ENCODE results near the gene MYH9.
"Not testable (repeated sequence)": the region's sequence is repeated elsewhere in the genome, so short reads cannot be mapped to it uniquely, and the experiment has no call there.

Gene MYH9

DNA sequence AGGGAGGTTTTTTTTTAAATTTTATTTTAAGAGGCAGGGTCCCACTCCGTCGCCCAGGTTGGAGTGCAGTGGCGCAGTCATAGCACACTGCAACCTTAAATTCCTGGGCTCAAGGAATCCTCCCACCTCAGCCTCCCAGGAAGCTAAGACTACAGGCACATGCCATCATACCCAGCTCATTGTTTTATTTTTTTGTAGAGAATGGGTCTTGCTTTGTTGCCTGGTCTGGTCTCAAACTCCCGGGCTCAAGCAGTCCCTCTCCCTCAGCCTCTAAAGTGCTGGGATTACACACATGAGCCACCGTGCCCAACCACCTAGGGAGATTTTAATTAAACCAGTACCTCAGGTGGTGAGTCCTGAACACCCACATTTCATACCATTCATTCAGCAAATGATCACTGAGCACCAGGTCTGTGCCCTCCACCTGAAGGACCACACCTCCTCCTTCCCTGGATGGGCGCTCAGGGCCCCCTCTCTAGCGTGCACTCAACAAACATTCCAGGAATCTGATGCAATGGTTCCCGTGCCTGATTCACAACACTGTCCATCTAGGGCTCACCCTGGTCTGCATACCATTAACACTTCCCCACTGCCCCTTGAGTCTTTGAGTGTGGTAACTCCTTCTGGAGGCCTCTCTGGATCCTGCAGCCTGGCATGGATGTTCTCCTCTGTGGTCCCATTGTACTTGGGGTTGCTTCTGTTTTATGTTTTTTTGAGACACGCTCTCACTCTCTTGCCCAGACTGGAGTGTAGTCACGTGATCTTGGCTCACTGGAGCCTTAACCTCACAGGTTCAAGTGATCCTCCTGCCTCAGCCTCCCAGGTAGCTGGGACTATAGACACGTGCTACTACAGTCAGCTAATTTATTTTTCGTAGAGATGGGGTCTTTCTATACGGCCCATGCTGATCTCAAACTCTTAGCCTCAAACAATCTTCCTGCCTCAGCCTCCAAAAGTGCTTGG is 9.6 kb upstream of the MYH9 start:
- no peak for DNase-seq (ENCODE audit: low spot score)
- TF ChIP-seq, protein P1, sequence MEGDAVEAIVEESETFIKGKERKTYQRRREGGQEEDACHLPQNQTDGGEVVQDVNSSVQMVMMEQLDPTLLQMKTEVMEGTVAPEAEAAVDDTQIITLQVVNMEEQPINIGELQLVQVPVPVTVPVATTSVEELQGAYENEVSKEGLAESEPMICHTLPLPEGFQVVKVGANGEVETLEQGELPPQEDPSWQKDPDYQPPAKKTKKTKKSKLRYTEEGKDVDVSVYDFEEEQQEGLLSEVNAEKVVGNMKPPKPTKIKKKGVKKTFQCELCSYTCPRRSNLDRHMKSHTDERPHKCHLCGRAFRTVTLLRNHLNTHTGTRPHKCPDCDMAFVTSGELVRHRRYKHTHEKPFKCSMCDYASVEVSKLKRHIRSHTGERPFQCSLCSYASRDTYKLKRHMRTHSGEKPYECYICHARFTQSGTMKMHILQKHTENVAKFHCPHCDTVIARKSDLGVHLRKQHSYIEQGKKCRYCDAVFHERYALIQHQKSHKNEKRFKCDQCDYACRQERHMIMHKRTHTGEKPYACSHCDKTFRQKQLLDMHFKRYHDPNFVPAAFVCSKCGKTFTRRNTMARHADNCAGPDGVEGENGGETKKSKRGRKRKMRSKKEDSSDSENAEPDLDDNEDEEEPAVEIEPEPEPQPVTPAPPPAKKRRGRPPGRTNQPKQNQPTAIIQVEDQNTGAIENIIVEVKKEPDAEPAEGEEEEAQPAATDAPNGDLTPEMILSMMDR (IDR thresholded peaks at IDR 0.05; ENCODE audit: extremely low read depth, missing control alignments): no peak

DNA sequence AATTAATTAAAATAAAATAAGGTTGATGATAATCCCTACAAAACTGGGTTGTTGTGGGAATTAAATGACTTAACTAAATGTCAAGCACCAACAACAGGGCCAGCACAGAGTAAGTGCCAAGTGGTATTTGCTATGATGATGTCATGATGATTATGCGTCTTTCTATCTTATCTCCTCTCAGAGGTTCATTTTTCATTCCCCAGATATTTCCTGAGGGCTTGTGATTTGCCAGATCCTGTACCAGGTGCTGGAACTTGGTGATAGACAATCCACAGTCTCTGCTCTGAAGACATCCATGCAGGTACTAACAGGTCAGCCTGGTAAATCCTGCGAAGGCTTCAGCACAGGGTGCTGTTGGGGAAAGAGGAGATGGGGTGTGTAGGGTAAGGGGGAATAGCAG is 8.1 kb upstream of the MYH9 start:
- DNase-seq (ENCODE audit: low spot score): no peak
- TF ChIP-seq, protein P1 (IDR thresholded peaks at IDR 0.05; ENCODE audit: extremely low read depth, missing control alignments): no peak

GRCh38 chr22:36395055-36395849 is 7.5 kb upstream of the MYH9 start:
- no peak for DNase-seq (ENCODE audit: low spot score)
- TF ChIP-seq, protein P1 (IDR thresholded peaks at IDR 0.05; ENCODE audit: extremely low read depth, missing control alignments): no peak

DNA sequence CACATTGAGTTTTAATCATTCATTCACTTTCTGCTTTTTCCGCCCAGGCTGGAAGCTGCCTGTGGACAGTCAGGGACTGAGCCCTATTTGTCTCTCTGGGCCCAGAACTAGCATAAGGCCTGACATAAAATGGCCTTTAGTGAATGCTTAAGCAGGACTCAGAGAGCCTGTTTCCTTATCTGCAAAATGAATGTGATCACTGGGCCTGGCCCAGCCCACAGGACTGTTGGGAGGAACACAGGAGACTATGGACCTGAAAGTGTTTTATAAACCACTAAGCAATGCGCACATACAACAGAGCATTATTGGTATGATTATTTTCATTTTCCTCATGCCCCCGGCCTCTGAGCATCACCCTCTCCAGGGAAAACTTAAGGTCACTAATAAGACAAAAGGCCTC is 3.9 kb upstream of the MYH9 start:
- TF ChIP-seq, protein P1 (IDR thresholded peaks at IDR 0.05; ENCODE audit: extremely low read depth, missing control alignments): no peak
- no peak for DNase-seq (ENCODE audit: low spot score)

- not testable (repeated sequence) for DNase-seq (ENCODE audit: low spot score)
These were observed 1.4 kb upstream of the MYH9 start for GRCh38 chr22:36389122-36389521.

- no peak for DNase-seq (ENCODE audit: low spot score)
- TF ChIP-seq, protein P1 (IDR thresholded peaks at IDR 0.05; ENCODE audit: extremely low read depth, missing control alignments): no peak
These were observed 133 bp downstream of the MYH9 start for GRCh38 chr22:36387709-36387958.

DNA sequence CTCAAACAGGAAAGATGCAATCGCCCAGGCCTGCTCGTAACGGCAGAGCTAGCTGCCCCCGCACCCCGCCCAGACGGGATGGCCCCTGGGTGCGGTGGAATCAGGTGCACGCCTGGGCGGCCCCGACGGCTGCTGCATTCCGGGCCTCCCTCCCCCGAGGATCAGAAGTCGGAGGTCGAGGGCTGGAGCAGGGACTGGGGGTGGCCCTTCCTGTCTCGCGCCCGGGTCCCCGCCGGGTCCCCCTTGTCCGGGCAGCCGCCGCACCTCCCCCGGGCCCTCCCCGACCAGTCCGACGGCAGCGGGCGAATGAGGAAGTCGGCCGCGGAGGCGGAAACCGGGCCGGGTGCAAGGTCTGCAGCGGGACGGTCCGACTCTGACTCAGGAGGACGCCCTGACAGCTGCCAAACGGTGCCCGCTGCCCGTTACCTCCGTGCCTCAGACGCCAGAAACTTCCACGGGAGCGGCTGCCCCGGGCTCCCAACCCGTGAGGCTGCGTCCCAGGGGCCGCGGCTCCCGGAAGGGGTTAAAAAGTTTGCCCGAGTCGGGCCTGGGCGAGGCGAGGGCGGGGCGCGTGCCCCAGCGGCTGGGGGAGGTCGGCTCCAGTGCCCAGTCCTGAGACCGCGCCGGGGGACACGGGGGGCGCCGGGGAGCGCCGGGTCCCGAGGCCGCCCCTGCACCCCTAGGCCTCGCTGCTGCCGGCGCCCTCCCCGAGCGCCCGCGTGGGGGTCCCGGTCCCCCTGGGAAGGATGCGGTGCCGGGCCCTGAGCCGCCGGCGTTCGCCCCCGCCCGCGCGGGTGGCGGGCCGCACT is 663 bp downstream of the MYH9 start:
- TF ChIP-seq, protein P1 (IDR thresholded peaks at IDR 0.05; ENCODE audit: extremely low read depth, missing control alignments): no peak
- DNase-seq (ENCODE audit: low spot score): peak; percentile 69

Data from GM20000 (cell line).